ENCODE data around the gene USP54. TPM values are rescaled to one million over a fixed set of nuclear protein-coding genes. Genes with fewer than 3 reads are reported as not detected.
A peak's percentile ranks its signal among the peaks of the same experiment; 100 is the strongest.

USP54 gene
- total and polyA plus RNA-seq, 9 of the 15 experiments (the other 6 are each of a cell fraction or from before 2014, with no cell fraction given) = 3.8 to 40.1 (median 16.9) TPM

DNA sequence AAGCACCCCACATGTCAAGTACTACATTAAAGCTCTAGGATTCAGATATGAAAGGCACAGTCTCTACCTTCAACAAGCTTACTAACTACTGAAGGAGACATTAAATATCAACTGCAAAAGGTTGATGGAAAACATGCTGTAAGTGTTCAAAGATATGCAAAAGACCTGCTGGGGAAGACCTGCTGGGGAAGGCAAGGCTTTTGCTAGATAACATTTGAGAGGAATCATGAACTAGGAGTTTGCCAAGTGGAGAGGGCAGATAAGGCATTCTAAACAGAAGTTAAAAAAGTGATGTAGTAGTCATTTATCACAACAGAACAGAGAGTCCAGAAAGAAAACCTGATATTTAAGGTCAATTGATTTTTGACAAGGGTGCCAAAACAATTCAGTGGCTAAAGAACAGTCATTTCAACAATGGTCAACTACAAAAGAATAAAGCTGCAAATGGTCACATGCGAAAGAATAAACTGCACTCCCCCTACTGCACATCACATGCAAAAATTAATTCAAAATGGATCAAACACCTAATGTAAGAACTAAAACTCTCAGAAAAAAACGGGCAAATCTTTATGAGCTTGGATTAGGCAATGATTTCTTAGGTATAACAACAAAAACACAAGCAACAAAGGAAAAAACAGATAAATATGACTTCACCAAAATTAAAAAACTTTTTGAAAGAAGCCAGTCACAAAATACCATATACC is 134.8 kb downstream of the USP54 start (continued):
- TF ChIP-seq, protein P1, sequence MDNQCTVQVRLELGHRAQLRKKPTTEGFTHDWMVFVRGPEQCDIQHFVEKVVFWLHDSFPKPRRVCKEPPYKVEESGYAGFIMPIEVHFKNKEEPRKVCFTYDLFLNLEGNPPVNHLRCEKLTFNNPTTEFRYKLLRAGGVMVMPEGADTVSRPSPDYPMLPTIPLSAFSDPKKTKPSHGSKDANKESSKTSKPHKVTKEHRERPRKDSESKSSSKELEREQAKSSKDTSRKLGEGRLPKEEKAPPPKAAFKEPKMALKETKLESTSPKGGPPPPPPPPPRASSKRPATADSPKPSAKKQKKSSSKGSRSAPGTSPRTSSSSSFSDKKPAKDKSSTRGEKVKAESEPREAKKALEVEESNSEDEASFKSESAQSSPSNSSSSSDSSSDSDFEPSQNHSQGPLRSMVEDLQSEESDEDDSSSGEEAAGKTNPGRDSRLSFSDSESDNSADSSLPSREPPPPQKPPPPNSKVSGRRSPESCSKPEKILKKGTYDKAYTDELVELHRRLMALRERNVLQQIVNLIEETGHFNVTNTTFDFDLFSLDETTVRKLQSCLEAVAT (IDR thresholded peaks at IDR 0.05) = 0 out of 4 replicates have a peak, but pooled peaks of 1 of the 2 experiments have one; percentile 2
- TF ChIP-seq SMARCE1 (IDR thresholded peaks at IDR 0.05) (peak; percentile 98), TSC22D4 (tag; IDR thresholded peaks at IDR 0.05) (no peak), ETS2 (tag; IDR thresholded peaks at IDR 0.05; ENCODE audit: borderline replicate concordance, poor library complexity, severe bottlenecking) (no peak), HIVEP1 (CRISPR knock-in tag; IDR thresholded peaks at IDR 0.05) (no peak), U2AF1 (optimal IDR thresholded peaks at IDR 0.05; ENCODE audit: low read depth, low read length) (no peak), PTRF (tag; IDR thresholded peaks at IDR 0.05) (no peak), SRSF9 (IDR thresholded peaks at IDR 0.05; ENCODE audit: borderline replicate concordance, low read depth, low read length) (no peak), DNMT1 (IDR thresholded peaks at IDR 0.05) (no peak), NCOA1 (IDR thresholded peaks at IDR 0.05; ENCODE audit: low read depth) (peak; percentile 95), EP400 (IDR thresholded peaks at IDR 0.05) (peak; percentile 76), HDAC8 (tag; IDR thresholded peaks at IDR 0.05) (no peak), SNRNP70 (optimal IDR thresholded peaks at IDR 0.05; ENCODE audit: low read depth, low read length) (no peak), ZNF589 (CRISPR knock-in tag; IDR thresholded peaks at IDR 0.05; ENCODE audit: low read depth) (peak; percentile 96; the same call in 1 of the 2 replicates), TCF7 (IDR thresholded peaks at IDR 0.05; ENCODE audit: borderline replicate concordance) (peak; percentile 65; the same call in 1 of the 2 replicates), BRD4 (IDR thresholded peaks at IDR 0.05) (0 out of 2 replicates have a peak, but pooled peaks have one; percentile 70), IFI16 (CRISPR knock-in tag; IDR thresholded peaks at IDR 0.05) (no peak)
- TF ChIP-seq, protein P2, sequence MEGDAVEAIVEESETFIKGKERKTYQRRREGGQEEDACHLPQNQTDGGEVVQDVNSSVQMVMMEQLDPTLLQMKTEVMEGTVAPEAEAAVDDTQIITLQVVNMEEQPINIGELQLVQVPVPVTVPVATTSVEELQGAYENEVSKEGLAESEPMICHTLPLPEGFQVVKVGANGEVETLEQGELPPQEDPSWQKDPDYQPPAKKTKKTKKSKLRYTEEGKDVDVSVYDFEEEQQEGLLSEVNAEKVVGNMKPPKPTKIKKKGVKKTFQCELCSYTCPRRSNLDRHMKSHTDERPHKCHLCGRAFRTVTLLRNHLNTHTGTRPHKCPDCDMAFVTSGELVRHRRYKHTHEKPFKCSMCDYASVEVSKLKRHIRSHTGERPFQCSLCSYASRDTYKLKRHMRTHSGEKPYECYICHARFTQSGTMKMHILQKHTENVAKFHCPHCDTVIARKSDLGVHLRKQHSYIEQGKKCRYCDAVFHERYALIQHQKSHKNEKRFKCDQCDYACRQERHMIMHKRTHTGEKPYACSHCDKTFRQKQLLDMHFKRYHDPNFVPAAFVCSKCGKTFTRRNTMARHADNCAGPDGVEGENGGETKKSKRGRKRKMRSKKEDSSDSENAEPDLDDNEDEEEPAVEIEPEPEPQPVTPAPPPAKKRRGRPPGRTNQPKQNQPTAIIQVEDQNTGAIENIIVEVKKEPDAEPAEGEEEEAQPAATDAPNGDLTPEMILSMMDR (IDR thresholded peaks at IDR 0.05 in 2 of 3, conservative IDR thresholded peaks at IDR 0.05 in 1 of 3; ENCODE audit: insufficient read depth in 2 of 3, low read depth in 1 of 3, low read length in 3 of 3) = no peak; a peak in 1 of 6 replicates
- TF ChIP-seq, protein P3, sequence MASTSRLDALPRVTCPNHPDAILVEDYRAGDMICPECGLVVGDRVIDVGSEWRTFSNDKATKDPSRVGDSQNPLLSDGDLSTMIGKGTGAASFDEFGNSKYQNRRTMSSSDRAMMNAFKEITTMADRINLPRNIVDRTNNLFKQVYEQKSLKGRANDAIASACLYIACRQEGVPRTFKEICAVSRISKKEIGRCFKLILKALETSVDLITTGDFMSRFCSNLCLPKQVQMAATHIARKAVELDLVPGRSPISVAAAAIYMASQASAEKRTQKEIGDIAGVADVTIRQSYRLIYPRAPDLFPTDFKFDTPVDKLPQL (IDR thresholded peaks at IDR 0.05; ENCODE audit: extremely low read depth, insufficient read length) = no peak
- TF ChIP-seq, protein P4, sequence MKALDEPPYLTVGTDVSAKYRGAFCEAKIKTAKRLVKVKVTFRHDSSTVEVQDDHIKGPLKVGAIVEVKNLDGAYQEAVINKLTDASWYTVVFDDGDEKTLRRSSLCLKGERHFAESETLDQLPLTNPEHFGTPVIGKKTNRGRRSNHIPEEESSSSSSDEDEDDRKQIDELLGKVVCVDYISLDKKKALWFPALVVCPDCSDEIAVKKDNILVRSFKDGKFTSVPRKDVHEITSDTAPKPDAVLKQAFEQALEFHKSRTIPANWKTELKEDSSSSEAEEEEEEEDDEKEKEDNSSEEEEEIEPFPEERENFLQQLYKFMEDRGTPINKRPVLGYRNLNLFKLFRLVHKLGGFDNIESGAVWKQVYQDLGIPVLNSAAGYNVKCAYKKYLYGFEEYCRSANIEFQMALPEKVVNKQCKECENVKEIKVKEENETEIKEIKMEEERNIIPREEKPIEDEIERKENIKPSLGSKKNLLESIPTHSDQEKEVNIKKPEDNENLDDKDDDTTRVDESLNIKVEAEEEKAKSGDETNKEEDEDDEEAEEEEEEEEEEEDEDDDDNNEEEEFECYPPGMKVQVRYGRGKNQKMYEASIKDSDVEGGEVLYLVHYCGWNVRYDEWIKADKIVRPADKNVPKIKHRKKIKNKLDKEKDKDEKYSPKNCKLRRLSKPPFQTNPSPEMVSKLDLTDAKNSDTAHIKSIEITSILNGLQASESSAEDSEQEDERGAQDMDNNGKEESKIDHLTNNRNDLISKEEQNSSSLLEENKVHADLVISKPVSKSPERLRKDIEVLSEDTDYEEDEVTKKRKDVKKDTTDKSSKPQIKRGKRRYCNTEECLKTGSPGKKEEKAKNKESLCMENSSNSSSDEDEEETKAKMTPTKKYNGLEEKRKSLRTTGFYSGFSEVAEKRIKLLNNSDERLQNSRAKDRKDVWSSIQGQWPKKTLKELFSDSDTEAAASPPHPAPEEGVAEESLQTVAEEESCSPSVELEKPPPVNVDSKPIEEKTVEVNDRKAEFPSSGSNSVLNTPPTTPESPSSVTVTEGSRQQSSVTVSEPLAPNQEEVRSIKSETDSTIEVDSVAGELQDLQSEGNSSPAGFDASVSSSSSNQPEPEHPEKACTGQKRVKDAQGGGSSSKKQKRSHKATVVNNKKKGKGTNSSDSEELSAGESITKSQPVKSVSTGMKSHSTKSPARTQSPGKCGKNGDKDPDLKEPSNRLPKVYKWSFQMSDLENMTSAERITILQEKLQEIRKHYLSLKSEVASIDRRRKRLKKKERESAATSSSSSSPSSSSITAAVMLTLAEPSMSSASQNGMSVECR (CRISPR knock-in tag; IDR thresholded peaks at IDR 0.05) = no peak

Measured in K562 (cell line).